ENCODE measurements around the gene MRPL33. TPM values are rescaled to one million over a fixed set of nuclear protein-coding genes. Genes with fewer than 3 reads are reported as not detected.

The MRPL33 gene
- total and polyA plus RNA-seq, 2 of the 13 experiments (the other 11 are each of a cell fraction or from before 2014, with no cell fraction given), result 69.7 to 218 TPM

- TF ChIP-seq ZNF574 (CRISPR knock-in tag; IDR thresholded peaks at IDR 0.05), result peak; percentile 65; the same call in 1 of the 2 replicates
- TF ChIP-seq RNF219 (CRISPR knock-in tag; IDR thresholded peaks at IDR 0.05), result no peak
- 0 out of 2 replicates have a peak, but pooled peaks have one; percentile 14 for TF ChIP-seq ZNF619 (CRISPR knock-in tag; IDR thresholded peaks at IDR 0.05)
- peak; percentile 52; the same call in 1 of the 2 replicates for TF ChIP-seq ZNF770 (CRISPR knock-in tag; IDR thresholded peaks at IDR 0.05)
- TF ChIP-seq NFKB2 (CRISPR knock-in tag; IDR thresholded peaks at IDR 0.05; ENCODE audit: borderline replicate concordance), result no peak
- TF ChIP-seq ZNF296 (CRISPR knock-in tag; conservative IDR thresholded peaks at IDR 0.05), result peak; percentile 21; the same call in 1 of the 2 replicates
- no peak; the same call in 1 of the 2 replicates for TF ChIP-seq ARID3A (IDR thresholded peaks at IDR 0.05; ENCODE audit: low read depth, low read length)
- no peak for TF ChIP-seq ZNF552 (CRISPR knock-in tag; IDR thresholded peaks at IDR 0.05; ENCODE audit: borderline replicate concordance)
- no peak for TF ChIP-seq RAD51 (IDR thresholded peaks at IDR 0.05; ENCODE audit: borderline replicate concordance)
- TF ChIP-seq ERF (CRISPR knock-in tag; IDR thresholded peaks at IDR 0.05), result peak; percentile 4; the same call in 1 of the 2 replicates
- TF ChIP-seq MBNL3 (CRISPR knock-in tag; conservative IDR thresholded peaks at IDR 0.05), result no peak
- TF ChIP-seq NR2F1 (CRISPR knock-in tag; IDR thresholded peaks at IDR 0.05), result peak in 1 of 2 experiments; percentile 12; a peak in 1 of 4 replicates
- TF ChIP-seq ZNF3 (CRISPR knock-in tag; IDR thresholded peaks at IDR 0.05), result 0 out of 2 replicates have a peak, but pooled peaks have one; percentile 68
- TF ChIP-seq PRPF4 (IDR thresholded peaks at IDR 0.05; ENCODE audit: low read depth, low read length, poor library complexity, severe bottlenecking), result no peak
- TF ChIP-seq NCOR1 (IDR thresholded peaks at IDR 0.05; ENCODE audit: borderline replicate concordance, low read length), result no peak; the same call in 1 of the 2 replicates
- TF ChIP-seq NKX3-1 (CRISPR knock-in tag; IDR thresholded peaks at IDR 0.05), result no peak
- TF ChIP-seq TSC22D2 (CRISPR knock-in tag; IDR thresholded peaks at IDR 0.05; ENCODE audit: borderline replicate concordance), result 0 out of 2 replicates have a peak, but pooled peaks have one; percentile 22
- no peak for TF ChIP-seq ZNF562 (CRISPR knock-in tag; IDR thresholded peaks at IDR 0.05; ENCODE audit: borderline replicate concordance)
- peak; percentile 85; the same call in 1 of the 2 replicates for TF ChIP-seq YEATS4 (CRISPR knock-in tag; IDR thresholded peaks at IDR 0.05; ENCODE audit: borderline replicate concordance)
- TF ChIP-seq ZFP37 (CRISPR knock-in tag; IDR thresholded peaks at IDR 0.05; ENCODE audit: borderline replicate concordance), result peak; percentile 57; the same call in 1 of the 2 replicates
- no peak for TF ChIP-seq TOPORS (CRISPR knock-in tag; IDR thresholded peaks at IDR 0.05)
These were observed 33.7 kb upstream of the MRPL33 start (continued) for GRCh38 chr2:27737676-27738348.
